Stimulated activated CD4-positive, alpha-beta T cell treated with anti-CD3 and anti-CD28 coated beads, Interleukin-12 subunit alpha, Interleukin-12 subunit beta, amount 100 ng/mL, for 48 hours (primary cell): ENCODE measurements around the gene CAVIN3.
A peak's percentile ranks its signal among the peaks of the same experiment; 100 is the strongest.

Experiments
- DNase-seq, 3 donors: peaks; one replicate each; pipeline ENCODE4 v3.0.0-alpha.2; 2020; ENCODE audit warnings: low read depth in 2 of 3, low spot score in 1 of 3

Gene CAVIN3

GRCh38 chr11:6320411-6321155 is at the start of gene CAVIN3:
CAVIN3 (minus strand) TSS chr11:6320501; CDS start chr11:6320476, 25 bp downstream.
- DNase-seq: peak; percentile 69 to 85 (median 82)

DNA sequence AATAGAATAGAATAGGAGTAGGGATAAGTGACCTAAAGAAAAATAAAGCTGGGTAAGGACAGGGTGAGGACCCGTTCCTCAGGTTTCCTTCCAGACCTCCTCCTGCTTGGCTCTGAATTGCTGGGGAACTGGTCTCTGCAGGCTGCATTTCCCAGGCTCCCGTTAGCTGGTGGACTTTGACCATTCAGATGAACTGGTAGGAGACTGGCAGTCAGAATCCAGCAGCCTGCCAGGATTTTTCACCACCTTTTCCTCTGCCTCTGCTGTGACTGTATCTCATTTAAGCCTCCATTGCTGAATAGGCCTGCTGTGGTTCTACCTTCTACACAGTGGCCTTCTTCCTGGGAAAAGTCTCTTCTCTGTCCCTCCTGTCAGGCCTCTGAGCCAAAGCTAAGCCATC is 45.4 kb upstream of the CAVIN3 start:
- no peak for DNase-seq

GRCh38 chr11:6362873-6363678 is 42.8 kb upstream of the CAVIN3 start:
- DNase-seq: peak; percentile 55 to 75 (median 66)

GRCh38 chr11:6362185-6362872 is 42.0 kb upstream of the CAVIN3 start:
- DNase-seq: no peak

- no peak for DNase-seq
Measured at GRCh38 chr11:6360183-6360582, 39.9 kb upstream of the CAVIN3 start.

GRCh38 chr11:6357222-6357621 is 36.9 kb upstream of the CAVIN3 start:
- DNase-seq: peak; percentile 36 to 49 (median 48)

- DNase-seq: no peak
Measured at GRCh38 chr11:6356503-6357055, 36.3 kb upstream of the CAVIN3 start.

DNA sequence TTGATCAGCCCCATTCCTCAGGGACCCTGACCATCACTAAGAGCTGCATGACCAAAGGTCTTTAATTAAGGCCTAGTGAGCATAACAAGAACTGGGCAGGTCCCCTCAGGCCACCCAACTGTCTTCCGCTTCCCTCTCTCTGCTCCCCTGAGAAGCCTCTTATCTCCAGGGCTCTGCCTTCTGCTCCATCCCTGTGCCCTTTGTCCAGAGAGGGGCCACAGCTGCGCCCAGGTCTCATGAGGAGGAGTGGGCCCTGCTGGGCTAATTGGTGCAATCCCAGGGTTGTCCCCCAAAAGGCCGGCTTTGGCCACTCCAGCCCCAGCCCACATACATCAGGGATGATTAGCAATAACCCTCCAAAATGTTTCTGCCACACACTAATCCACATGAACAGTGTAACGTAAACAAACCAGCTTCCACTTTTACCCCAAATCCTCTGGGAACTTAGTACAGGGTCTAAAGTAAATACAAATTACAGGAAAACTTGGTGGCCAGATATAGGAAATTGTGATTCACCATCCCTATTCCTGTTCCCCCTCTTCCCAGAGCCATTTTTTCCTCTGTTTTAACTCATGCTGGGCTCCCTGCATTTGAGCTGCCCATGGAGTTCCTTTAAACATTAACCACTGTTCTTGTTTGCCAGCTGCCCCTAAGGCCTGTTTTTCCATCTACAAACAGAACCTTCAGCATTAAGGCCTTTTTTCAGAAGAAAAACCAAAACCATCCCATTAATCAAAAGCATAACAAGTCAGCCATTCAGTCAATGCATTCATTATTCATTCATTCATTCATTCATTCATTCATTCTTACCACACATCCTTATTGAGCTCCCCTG is 34.6 kb upstream of the CAVIN3 start:
- DNase-seq: no peak

GRCh38 chr11:6353367-6353987 is 33.2 kb upstream of the CAVIN3 start:
- peak; percentile 31 to 56 (median 41) for DNase-seq

DNA sequence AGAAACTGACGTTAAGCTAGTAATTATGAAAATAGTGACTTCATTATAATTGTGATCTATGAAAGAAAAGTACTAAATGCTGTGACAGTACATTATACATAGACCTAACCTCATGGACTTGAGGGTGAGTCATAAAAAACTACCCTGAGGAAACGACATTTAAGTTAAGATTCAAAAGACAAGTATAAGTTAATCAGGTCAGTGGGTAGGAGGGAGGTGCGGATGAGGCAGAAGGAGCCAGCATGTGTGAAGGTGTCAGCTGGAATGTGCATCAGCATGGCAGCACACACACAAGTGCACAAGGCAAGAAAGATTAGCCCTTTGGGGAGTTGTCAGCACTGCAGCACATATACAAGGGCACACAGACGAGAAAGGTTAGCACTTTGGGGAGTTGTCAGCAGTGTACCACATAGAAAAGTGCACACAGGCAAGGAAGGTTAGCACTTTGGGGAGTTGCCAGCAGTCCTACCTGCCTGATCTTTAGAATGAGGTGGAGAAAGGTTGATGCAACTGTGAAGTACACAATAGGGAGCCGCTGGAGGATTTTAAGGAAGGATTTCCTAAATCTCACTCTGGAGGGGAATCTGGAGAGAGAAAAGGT is 31.6 kb upstream of the CAVIN3 start:
- DNase-seq: peak in 2 of 3 donors; percentile 22 to 23

DNA sequence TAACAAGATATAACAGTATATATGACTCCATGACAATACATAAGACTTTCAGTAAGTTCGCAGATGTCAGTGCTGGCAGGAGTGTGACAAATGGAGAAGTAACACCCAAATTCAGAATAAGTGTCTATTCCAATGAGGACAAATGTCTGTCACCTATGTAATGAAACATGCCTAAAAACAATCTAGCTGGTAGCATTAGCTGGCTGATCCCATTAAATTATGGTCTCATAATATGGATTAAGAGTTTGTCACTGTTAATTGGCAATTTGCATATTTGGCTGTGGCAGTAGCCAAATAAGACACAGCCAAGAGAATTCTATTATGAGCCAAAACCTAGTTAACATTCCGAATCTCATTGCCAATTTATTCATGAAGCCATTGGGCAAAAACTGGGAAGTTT is 30.2 kb upstream of the CAVIN3 start:
- no peak for DNase-seq

DNA sequence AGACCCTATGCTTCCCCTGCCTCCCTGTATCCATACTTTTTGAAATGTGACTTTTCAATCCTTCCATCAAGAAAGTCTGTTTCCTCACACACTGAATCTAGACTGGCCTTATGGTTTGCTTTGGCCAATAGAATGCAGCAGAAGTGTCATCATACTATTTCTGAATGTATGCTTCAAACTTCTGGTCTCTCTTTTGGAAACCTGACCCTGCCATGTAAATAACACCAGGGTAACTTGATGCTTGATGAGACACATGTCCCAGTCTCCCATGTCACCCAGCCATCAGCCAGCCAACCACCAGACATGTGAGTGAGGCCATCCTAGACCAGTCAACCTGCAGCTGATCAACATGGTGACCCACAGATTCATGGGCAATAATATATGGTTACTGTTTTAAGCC is 29.7 kb upstream of the CAVIN3 start:
- no peak for DNase-seq

DNA sequence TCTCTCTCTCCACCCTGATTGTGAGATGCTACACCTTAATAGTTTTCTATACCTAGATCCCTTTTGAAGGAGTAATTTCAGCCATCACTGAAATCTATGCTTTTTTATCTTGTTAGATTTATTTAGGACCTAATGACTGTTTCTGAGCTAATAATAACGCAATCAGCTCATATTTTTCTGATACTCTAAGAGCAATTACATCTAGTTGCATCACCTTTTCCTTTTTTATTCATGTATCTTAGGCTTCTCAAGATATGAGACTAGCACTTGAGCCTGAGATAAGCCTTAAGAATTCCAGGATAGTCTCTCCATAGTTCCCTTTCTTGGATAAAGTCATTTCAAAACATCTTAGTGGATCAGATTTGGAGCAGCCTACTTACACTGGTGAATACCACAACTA is 25.1 kb upstream of the CAVIN3 start:
- no peak for DNase-seq

DNA sequence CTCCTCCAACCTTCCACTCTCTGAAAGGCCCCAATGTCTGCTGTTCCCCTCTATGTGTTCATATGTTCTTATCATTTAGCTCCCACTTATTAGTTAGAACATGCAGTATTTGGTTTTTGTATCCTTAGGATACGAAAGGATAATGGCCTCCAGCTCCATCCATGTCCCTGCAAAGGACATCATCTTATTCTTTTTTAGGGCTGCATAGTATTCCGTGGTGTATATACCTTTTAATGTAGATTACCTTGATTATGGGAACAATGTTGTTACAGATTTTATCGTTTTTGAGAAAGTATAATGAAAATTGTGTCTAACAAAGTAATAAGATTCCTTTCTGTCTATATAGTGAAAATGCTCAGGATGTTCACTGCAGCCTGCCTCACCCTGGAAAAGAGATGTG is 16.0 kb upstream of the CAVIN3 start:
- DNase-seq: no peak

GRCh38 chr11:6334806-6335205 is 14.5 kb upstream of the CAVIN3 start:
- no peak for DNase-seq

DNA sequence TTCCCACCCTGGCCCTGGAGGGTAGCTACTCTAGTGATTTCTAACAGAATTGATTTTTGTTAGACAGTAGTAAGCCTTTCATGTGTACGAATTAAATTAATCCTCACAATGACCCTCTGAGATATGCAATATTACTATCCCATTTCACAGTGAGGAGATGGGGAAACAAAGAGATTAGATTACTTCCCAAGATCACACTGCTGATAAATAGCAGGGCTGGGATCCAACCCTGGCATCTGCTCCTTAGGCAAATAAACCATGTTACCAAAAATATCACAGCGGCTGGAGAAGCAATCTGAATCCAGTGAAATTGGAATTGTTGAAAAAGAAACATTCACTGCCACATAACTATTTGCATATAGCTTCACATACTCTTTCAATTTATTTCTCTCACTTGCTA is 12.8 kb upstream of the CAVIN3 start:
- no peak for DNase-seq

- no peak for DNase-seq
Measured at GRCh38 chr11:6332066-6332465, 11.8 kb upstream of the CAVIN3 start.

GRCh38 chr11:6328321-6328720 is 8.0 kb upstream of the CAVIN3 start:
- DNase-seq: no peak

DNA sequence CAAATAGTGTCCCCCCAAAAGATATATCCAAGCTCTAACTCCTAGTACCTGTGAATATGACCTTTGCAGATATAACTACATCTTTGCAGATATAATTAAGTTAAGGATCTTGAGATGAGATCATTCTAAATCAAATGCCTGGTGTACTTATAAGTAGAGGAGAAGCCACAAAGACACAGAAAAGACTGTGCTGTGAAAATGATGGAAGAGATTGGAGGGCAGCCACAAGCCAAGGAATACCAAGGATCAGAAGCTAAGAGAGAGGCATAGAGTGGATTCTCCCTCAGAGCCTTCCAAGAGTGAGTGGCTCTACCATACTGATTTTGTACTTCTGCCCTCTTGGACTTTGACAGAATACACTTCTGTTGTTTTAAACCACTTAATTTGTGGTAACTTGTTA is 7.5 kb upstream of the CAVIN3 start:
- DNase-seq: no peak

DNA sequence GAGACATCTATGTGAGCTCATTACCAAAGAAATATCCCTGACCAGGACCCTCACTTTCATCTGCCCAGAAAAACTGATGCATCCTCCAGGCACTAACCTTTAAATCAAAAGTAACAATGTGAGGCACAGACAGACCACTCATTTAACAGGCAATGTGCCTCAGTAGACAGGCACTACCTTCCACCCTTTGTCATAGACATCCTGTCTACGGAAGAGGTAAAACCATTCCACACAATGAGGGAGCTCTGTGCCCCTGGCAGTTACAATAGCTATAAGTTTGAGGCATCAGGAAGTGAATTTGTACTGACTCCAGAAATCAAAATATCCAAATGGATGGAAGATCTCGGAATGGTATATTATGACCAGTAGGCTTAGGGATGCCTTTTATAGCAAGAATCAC is 6.7 kb upstream of the CAVIN3 start:
- DNase-seq: no peak
